ENCODE results near the gene HNRNPLL. TPM values are rescaled to one million over a fixed set of nuclear protein-coding genes. Genes with fewer than 3 reads are reported as not detected.

The HNRNPLL gene
- total RNA-seq, 1 experiment from 2014 or later, result 43.2 TPM

- DNase-seq (ENCODE audit: low read depth, low spot score), result no peak
- no peak overlapping the region for H2AFZ ChIP-seq (ENCODE audit: low read depth, low read length, poor library complexity, severe bottlenecking)
- H3K4me3 ChIP-seq (replicated peaks in 1 of 2; ENCODE audit: low read depth in 1 of 2, low read length in 2 of 2), result no peak overlapping the region
- no peaks in the 10 kb centered on the region for H3K79me2 ChIP-seq (ENCODE audit: insufficient read depth, low read length)
- no peaks in the 10 kb centered on the region for H3K9me3 ChIP-seq (ENCODE audit: control insufficient read depth in 1 of 2, insufficient read depth in 1 of 2, low read depth in 1 of 2, low read length in 2 of 2)
- no peak overlapping the region for H3K4me2 ChIP-seq (ENCODE audit: low read length)
- no peaks in the 10 kb centered on the region for H3K36me3 ChIP-seq (ENCODE audit: control insufficient read depth in 1 of 2, insufficient read depth in 2 of 2, low read length in 2 of 2)
- no TSS peak for BruUV-seq (replicated peaks)
- CTCF ChIA-PET, result no interaction called here
- H3K9ac ChIP-seq (ENCODE audit: low read length), result no peak overlapping the region
- H3K27ac ChIP-seq (ENCODE audit: low read depth, low read length), result no peak overlapping the region
- RAD21 ChIA-PET (ENCODE audit: low non-redundant PET in 1 of 2, low total read pairs in 2 of 2, uncharacterized antibody in 2 of 2, unreplicated experiment in 2 of 2), result no interaction called here
- ATAC-seq, result no peak
- no peaks in the 10 kb centered on the region for H3K4me1 ChIP-seq (ENCODE audit: control insufficient read depth in 1 of 2, insufficient read depth in 2 of 2, low read length in 2 of 2)
- H4K20me1 ChIP-seq (ENCODE audit: insufficient read depth), result no peaks in the 10 kb centered on the region
- intact Hi-C loops (cut with micrococcal nuclease), result no loop called here
- no peaks in the 10 kb centered on the region for H3K27me3 ChIP-seq (ENCODE audit: insufficient read depth, low read length)
- TF ChIP-seq ZFX (IDR thresholded peaks at IDR 0.05) (no peak), ELF1 (IDR thresholded peaks at IDR 0.05; ENCODE audit: borderline replicate concordance, low read depth) (no peak), SIN3A (IDR thresholded peaks at IDR 0.05; ENCODE audit: low read depth) (no peak), RAD21 (IDR thresholded peaks at IDR 0.05; ENCODE audit: low read depth) (no peak), SRF (IDR thresholded peaks at IDR 0.05; ENCODE audit: low read depth) (no peak), TCF7L2 (IDR thresholded peaks at IDR 0.05; ENCODE audit: borderline replicate concordance, extremely low read depth, insufficient read depth, insufficient read length) (no peak), SP1 (IDR thresholded peaks at IDR 0.05; ENCODE audit: low read depth) (no peak), JUND (IDR thresholded peaks at IDR 0.05) (no peak), EGR1 (IDR thresholded peaks at IDR 0.05; ENCODE audit: low read depth) (no peak), FOSL1 (IDR thresholded peaks at IDR 0.05; ENCODE audit: low read depth) (no peak), REST (IDR thresholded peaks at IDR 0.05; ENCODE audit: low read depth) (no peak)
- POLR2A ChIA-PET, result no interaction called here
- H3K9me2 ChIP-seq (ENCODE audit: insufficient read depth), result no peaks in the 10 kb centered on the region
Observed at GRCh38 chr2:38552259-38552658, 50.5 kb downstream of the HNRNPLL start.
